GM18907 (cell line): Measurements from ENCODE around the gene SOWAHC.

Experiments
- ATAC-seq: cut with Tn5 transposase; IDR thresholded peaks from one replicate; pipeline ENCODE4 v1.9.1; 2021; ENCODE audit warnings: mild to moderate bottlenecking, moderate library complexity; ENCODE audit not compliant: unreplicated experiment

Gene SOWAHC

DNA sequence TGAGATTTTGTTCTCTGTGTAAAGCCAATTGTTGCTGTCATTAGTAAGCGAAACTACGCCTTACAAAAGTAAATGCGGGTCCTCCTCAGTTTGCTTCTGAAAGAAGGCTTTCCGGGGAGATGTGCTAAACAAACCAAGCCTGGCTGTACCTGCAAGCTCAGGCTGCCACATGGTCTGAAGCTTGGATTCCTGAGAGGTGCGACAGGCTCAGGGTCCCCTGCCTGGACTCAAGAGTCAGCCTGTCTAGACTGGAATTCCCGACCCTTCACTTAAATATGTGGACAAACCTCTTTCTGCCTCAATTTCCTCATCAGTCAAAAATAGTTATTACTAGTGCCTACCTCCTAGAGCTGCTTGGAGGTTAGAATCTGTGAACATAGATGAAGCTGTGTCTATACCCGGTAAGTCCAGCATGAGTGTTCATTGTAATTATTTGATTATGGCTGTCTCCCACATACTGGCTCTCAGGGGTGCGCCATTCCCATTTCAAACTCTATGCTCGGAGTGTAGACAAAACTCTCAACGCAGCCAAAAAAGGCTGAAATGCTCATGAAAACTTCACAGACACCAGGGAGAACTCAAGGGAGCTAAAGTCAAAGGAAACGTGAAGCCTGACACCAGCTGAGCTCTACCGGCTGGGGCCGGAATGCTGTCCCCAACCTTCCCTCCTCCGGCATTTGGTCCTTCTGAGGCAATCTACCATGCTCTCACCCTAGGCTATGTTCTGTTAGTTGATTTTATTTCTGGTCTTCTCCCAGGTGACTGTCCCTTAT is 31.4 kb downstream of the SOWAHC start:
- no peak for ATAC-seq

DNA sequence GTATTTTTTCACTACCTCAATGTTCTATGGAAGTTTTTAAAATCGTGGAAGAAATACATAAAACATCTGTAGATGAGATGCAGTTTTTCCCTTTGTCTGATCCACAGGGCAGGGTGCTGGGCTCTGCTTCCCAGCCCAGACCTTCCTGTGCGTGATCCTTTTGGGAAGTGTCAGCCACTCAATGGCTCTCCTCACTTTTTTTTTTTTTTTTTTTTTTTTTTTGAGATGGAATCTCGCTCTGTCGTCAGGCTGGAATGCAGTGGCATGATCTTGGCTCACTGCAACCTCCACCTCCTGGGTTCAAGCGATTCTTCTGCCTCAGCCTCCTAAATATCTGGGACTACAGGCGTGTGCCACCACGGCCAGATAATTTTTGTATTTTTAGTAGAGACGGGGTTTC is 32.8 kb downstream of the SOWAHC start:
- ATAC-seq = no peak

DNA sequence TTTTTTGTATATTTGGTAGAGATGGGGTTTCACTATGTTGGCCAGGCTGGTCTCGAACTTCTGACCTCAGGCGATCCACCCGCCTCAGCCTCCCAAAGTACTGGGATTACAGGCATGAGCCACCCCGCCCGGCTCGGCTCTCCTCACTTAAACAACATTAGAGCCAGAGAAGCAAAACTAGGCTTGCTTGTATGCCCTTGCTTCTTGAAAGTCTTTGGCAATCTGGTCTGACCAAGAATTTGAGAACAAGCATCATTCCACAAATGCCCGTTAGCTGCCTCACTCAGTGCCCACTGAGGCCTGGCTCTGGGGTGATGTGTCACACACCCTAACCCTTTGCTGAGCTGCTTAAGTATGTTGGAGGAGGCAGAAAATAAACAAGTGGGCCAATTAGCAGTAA is 33.5 kb downstream of the SOWAHC start:
- no peak for ATAC-seq

DNA sequence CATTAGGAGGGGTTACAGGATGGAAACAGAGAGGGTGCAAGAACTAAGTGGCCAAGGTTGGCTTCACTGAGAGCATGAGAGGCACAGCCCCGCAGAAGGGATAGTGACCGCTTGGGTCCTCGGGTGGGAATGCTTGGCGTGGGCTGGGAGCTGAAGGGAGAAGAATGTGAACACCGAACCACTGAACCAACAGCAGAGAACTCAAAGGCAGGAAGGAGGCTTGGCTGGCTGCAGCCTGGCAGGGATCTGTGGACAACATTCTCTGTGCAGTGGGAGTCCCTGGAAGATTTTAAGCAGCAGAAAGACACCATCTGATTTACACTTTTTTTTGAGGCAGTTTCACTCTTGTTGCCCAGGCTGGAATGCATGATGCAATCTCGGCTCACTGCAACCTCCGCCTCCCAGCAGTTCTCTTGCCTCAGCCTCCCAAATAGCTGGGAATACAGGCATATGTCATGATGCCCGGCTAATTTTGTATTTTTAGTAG is 33.9 kb downstream of the SOWAHC start:
- no peak for ATAC-seq

DNA sequence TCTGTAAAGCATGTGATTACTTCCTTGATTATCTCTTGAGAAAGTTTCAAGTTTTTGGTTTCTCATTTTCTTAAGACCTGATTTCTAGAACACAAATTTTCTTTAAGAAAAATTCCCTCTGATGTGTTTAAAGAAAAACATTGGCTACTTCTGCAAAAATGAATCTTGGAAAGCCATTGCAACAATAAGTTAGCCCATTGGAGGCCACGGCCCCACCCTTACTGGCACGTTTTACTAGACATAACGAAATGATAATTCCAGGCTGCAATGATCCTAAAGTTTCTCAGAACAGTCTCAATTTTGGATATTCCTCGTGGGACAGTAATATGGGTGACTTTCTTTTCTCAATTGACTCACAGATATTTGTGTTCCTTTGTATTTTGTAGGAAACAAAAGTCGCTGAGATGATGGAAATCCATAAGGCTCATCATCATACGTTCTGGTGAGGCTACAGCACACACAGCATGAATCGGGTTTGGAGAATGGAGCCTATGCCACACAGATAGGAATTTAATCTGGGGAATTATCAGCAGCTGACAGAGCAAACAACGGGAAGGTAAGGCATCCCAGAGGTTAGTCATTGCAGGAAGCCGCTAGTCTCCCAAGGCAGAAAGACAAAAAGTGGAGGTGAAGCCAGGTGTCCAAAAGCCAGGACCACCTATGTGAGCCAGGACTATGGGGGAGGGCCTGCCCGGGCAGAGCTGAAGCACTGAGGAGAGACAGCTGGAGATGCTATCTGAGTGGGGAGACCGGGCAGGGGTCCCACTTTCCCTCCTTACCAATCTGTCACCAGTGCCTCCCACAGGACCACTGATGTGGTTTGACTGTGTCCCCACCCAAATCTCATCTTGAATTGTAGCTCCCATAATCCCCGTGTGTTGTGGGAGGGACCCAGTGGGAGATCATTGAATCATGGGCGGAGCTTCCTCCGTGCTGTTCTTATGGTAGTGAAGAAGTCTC is 35.9 kb downstream of the SOWAHC start:
- no peak for ATAC-seq

DNA sequence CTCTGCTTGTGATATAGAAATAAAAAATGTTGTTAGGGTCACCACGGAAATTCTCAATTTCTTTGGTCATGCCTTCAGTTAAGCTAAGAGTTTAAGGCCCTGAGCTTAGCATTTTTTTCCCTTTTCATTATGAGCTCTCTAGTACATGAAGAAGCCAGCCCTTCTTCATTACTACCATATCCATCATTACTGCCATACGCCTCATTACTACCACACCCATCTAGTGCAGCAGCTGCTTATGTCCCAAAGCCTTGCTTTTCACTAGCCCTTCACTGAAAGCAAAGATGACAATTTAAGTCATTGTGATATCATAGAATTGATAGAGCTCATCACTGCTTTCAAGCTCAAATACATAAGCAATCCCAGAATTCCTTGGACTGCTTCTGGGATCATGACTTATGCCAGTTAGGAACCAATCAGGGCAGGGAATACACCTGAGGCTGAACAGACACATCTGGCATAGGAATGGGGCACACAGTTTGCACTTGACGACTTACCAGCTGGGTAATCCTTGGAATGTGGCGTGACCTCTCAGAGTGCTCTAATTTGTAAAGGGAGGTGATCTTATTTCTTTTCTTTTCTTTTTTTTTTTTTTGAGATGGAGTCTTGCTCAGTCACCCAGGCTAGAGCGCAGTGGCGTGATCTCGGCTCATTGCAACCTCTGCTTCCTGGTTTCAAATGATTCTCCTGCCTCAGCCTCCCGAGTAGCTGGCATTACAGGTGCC is 40.3 kb downstream of the SOWAHC start:
- ATAC-seq = no peak

DNA sequence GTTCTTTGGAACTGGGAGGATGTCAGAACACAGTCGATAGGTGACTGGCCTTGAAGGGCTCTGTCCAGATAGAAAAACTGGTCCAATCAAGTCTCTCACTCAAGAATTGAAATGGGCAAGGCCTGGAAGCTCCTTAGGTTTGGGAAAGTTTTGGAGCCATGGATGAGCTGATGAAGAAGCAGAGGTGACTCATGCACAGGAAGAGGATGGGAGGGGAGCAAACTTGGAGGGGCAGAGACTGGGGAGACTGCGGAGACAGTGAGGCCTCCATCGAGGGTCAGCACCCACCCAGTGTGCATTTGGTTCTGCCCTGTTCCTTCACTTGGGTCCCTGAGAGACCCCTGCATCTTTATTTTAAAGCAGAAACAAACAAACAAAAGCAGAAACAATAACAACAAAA is 41.1 kb downstream of the SOWAHC start:
- ATAC-seq = no peak

DNA sequence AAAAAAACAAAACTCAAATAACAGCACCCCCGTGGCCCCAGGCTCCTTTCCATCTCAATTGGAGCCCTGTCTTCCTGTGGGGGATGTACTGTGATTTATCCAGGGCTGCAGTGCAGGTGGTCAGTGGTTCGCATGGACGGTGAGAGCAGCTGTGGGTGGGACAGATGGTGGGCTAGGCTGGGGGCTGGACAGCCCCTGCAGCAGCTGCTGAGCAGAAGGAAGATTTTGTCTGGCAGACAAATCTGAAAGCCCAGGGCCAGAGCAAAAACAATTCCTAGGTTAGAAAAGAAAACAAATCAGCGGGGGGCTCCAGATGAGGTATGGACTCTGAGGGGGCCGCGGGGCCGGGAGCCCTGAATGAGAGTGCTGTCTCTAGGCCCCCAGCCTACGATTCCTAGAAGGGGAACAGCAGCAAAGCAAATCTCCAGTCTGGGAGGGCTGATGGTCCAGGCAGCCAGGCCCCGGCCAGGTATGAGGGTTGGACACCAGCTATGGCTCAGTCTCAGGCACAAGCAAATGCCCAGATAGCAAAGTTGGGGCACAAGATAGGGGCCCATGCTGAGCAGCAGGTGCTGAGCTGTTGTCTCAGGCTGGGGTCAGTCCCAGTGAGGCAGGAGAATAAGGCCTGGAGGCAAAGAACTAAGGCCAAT is 45.4 kb downstream of the SOWAHC start:
- ATAC-seq = no peak

DNA sequence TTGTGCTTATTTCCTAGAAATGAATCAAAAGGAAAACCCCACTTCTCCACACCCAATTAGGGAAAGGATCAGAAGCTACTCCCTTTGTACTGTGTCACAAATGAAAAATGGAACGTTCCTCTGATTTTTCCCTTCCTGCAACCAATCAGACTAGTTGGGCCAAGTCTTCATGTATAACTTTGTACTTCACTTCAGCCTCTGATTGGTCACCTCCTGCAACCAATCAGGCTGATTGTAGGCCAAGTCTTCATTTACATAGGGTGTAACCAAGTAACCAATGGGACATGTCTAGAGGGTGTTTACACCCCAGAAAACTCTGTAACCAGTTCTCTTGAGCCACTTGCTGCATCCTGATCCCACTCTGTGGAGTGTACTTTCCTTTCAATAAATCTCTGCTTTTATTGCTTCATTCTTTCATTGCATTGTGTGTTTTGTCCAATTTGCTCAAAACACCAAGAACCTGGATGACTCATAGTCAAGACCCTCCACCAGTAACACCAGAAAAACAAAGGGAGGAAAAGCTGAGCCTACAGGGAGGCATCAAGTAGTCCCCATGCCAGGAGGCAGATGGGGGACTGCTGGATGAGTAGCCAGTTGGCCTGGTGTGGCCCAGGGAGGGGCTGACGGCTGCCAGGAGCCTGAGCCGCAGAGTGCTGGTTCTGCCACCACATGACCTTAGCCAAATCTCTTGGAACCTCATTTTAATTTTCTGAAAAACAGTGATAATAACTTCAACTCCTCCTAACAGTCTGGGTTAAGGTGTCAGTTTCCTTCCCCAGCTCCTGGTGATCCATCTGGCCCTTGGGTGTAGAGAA is 46.1 kb downstream of the SOWAHC start:
- ATAC-seq = no peak

DNA sequence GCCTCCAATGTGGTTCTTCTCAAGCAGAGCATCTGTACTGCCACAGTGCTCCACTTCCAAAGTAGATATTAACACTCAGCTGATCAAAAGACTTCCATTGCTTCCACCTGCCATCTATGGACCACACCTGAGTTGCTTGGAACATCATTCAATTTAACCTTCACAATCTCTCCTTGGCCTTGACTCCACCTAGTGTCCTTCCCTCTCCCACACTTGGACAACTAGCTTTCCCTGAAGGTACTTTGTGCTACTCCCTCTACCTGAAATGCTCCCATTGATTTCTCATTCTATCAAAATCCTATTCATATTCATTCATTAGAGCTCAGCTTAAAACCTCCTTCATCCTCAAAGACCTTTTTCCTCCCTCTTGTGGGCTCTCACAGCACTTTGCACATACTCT is 48.7 kb downstream of the SOWAHC start:
- ATAC-seq = no peak

DNA sequence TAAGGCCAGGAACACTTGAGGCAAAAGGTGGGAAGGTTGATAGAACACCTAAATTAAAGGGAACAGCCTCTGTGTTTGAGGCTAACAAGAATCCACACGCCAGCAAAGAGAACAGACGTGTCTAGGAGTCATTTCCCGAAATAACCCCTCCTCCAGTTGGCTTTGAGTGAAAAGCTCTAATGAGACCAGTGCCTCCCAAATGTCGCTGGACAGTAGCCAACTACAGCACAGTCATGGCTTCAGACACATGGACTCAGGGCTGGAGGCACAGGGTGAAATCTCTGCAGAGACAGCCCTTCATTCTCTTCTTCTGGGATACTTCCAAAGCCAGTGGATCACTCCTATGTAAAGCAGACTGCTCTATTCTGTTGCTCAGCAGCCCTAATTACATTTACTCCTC is 49.6 kb downstream of the SOWAHC start:
- no peak for ATAC-seq

DNA sequence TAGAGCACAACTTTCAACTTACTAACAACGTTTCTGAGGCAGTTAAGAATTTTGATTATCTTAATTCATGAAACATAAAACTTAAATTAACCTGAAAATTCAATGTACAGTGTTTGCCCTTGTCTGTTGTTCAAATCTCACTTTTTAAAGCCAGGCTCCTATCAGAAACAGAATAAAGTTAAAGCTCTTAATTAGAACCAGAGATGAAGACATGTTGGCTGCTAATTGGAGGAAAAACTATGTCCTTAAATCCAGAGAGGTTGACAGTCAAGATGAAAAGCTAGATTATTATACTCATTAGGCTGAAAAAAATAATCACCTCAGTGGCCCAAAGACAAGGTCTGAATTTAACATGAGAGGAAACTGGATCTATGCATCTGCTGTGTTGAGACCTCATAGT is 52.3 kb downstream of the SOWAHC start:
- ATAC-seq = no peak
